ENCODE results near the gene CDKAL1. TPM values are rescaled to one million over a fixed set of nuclear protein-coding genes. Genes with fewer than 3 reads are reported as not detected.
A peak's percentile ranks its signal among the peaks of the same experiment; 100 is the strongest.

Gene CDKAL1
- total RNA-seq, 1 donor from 2014 or later: 11.6 TPM

GRCh38 chr6:20985821-20986220 lies 451.6 kb downstream of the CDKAL1 start:
- ATAC-seq: no peak

GRCh38 chr6:20991910-20992309 lies 457.7 kb downstream of the CDKAL1 start:
- no peak for ATAC-seq
- no peak for DNase-seq (ENCODE audit: missing footprints)
- intact Hi-C loops (cut with DNase I): no loop called here

More at GRCh38 chr6:20985821-20986220, 451.6 kb downstream of the CDKAL1 start:
- intact Hi-C loops (cut with DNase I): no loop called here
- no peak for DNase-seq (ENCODE audit: missing footprints)

- intact Hi-C loops (cut with DNase I): no loop called here
- ATAC-seq: no peak
Measured at GRCh38 chr6:20996099-20996498, 461.8 kb downstream of the CDKAL1 start.

GRCh38 chr6:20997143-20997769 lies 463.0 kb downstream of the CDKAL1 start:
- DNase-seq (ENCODE audit: missing footprints) (no peak), ATAC-seq (no peak)
- intact Hi-C loops (cut with DNase I): no loop called here

More at GRCh38 chr6:20996099-20996498, 461.8 kb downstream of the CDKAL1 start:
- no peak for DNase-seq (ENCODE audit: missing footprints)

GRCh38 chr6:20997770-20998147 lies 463.5 kb downstream of the CDKAL1 start:
- no peak for DNase-seq (ENCODE audit: missing footprints)
- ATAC-seq: no peak
- intact Hi-C loops (cut with DNase I): no loop called here

- no peak for DNase-seq (ENCODE audit: missing footprints)
- ATAC-seq: no peak
- intact Hi-C loops (cut with DNase I): no loop called here
Measured at GRCh38 chr6:20998748-20999448, 464.6 kb downstream of the CDKAL1 start.

- intact Hi-C loops (cut with DNase I): no loop called here
- DNase-seq (ENCODE audit: missing footprints): no peak
- no peak for ATAC-seq
Measured at GRCh38 chr6:21000331-21000801, 466.1 kb downstream of the CDKAL1 start.

GRCh38 chr6:21001736-21002135 lies 467.5 kb downstream of the CDKAL1 start:
- ATAC-seq: peak; percentile 76
- DNase-seq (ENCODE audit: missing footprints): no peak
- intact Hi-C loops (cut with DNase I): no loop called here

GRCh38 chr6:21003780-21004541 lies 469.7 kb downstream of the CDKAL1 start:
- intact Hi-C loops (cut with DNase I): no loop called here
- ATAC-seq (peak; percentile 44), DNase-seq (ENCODE audit: missing footprints) (no peak)

GRCh38 chr6:21005816-21006570 lies 471.7 kb downstream of the CDKAL1 start:
- ATAC-seq (no peak), DNase-seq (ENCODE audit: missing footprints) (no peak)
- intact Hi-C loops (cut with DNase I): no loop called here

- ATAC-seq (no peak), DNase-seq (ENCODE audit: missing footprints) (no peak)
- intact Hi-C loops (cut with DNase I): no loop called here
Measured at GRCh38 chr6:21019614-21020013, 485.4 kb downstream of the CDKAL1 start.

GRCh38 chr6:21022343-21023107 lies 488.3 kb downstream of the CDKAL1 start:
- DNase-seq (ENCODE audit: missing footprints) (no peak), ATAC-seq (no peak)
- intact Hi-C loops (cut with DNase I): no loop called here

- ATAC-seq (no peak), DNase-seq (ENCODE audit: missing footprints) (no peak)
- intact Hi-C loops (cut with DNase I): no loop called here
Measured at GRCh38 chr6:21023210-21023609, 489.0 kb downstream of the CDKAL1 start.

- DNase-seq (ENCODE audit: missing footprints): no peak
- ATAC-seq: peak; percentile 84
- intact Hi-C loops (cut with DNase I): no loop called here
Measured at GRCh38 chr6:21024616-21025015, 490.4 kb downstream of the CDKAL1 start.

GRCh38 chr6:21026576-21027273 lies 492.5 kb downstream of the CDKAL1 start:
- intact Hi-C loops (cut with DNase I): no loop called here
- no peak for ATAC-seq

GRCh38 chr6:21027507-21027906 lies 493.2 kb downstream of the CDKAL1 start:
- intact Hi-C loops (cut with DNase I): no loop called here
- no peak for ATAC-seq

More at GRCh38 chr6:21026576-21027273, 492.5 kb downstream of the CDKAL1 start:
- DNase-seq (ENCODE audit: missing footprints): no peak

GRCh38 chr6:21031182-21031581 lies 496.9 kb downstream of the CDKAL1 start:
- DNase-seq (ENCODE audit: missing footprints) (no peak), ATAC-seq (no peak)
- intact Hi-C loops (cut with DNase I): no loop called here

More at GRCh38 chr6:21027507-21027906, 493.2 kb downstream of the CDKAL1 start:
- no peak for DNase-seq (ENCODE audit: missing footprints)

- intact Hi-C loops (cut with DNase I): no loop called here
- ATAC-seq (peak; percentile 37), DNase-seq (ENCODE audit: missing footprints) (no peak)
Measured at GRCh38 chr6:21033084-21033483, 498.8 kb downstream of the CDKAL1 start.

Measured in Right ventricle myocardium inferior (tissue), 1 donor.